PFSK-1 (cell line): ENCODE results near the gene TAF4.

Experiments
- POLR2AphosphoS5 ChIP-seq: IDR thresholded peaks from 2 replicates; pipeline ENCODE4 v1.6.1; 2012; ENCODE audit warnings: low read depth, mild to moderate bottlenecking, control low read depth, low read length, moderate library complexity
- SIN3A ChIP-seq: IDR thresholded peaks from 2 replicates; pipeline ENCODE4 v1.6.1; 2012; ENCODE audit warnings: mild to moderate bottlenecking, low read length, moderate library complexity, borderline replicate concordance; ENCODE audit not compliant: insufficient read depth

- TF ChIP-seq POLR2AphosphoS5, result no peak
- TF ChIP-seq SIN3A, result no peak
These were observed 37.9 kb downstream of the TAF4 start for GRCh38 chr20:62027698-62028321.
